ENCODE data around the gene INO80E.
"Not testable (repeated sequence)": the region's sequence is repeated elsewhere in the genome, so short reads cannot be mapped to it uniquely, and the experiment has no call there.

DNA sequence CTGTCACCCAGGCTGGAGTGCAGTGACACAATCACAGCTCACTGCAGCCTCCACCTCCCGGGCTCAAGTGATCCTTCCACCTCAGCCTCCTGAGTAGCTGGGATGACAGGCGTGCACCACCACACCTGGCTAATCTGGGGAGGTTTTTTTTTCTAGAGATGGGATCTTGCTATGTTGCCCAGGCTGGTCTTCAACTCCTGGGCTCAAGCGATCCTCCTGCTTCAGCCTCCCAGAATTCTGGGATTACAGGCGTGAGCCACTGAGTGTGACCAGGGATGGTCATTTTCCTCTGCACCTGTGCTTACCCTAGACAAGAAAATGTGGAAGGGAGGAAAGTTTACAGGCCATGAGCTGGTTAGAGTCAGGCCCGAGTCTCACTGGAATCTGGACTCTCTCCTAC lies 44.6 kb downstream of the INO80E start:
- TF ChIP-seq, protein P1, sequence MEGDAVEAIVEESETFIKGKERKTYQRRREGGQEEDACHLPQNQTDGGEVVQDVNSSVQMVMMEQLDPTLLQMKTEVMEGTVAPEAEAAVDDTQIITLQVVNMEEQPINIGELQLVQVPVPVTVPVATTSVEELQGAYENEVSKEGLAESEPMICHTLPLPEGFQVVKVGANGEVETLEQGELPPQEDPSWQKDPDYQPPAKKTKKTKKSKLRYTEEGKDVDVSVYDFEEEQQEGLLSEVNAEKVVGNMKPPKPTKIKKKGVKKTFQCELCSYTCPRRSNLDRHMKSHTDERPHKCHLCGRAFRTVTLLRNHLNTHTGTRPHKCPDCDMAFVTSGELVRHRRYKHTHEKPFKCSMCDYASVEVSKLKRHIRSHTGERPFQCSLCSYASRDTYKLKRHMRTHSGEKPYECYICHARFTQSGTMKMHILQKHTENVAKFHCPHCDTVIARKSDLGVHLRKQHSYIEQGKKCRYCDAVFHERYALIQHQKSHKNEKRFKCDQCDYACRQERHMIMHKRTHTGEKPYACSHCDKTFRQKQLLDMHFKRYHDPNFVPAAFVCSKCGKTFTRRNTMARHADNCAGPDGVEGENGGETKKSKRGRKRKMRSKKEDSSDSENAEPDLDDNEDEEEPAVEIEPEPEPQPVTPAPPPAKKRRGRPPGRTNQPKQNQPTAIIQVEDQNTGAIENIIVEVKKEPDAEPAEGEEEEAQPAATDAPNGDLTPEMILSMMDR (conservative IDR thresholded peaks at IDR 0.05; ENCODE audit: low read length): not testable (repeated sequence)
- TF ChIP-seq EZH2phosphoT487 (IDR thresholded peaks at IDR 0.05; ENCODE audit: borderline replicate concordance): not testable (repeated sequence)

All from Loucy (cell line).